Measurements from ENCODE around the gene GLT8D1. TPM values are rescaled to one million over a fixed set of nuclear protein-coding genes. Genes with fewer than 3 reads are reported as not detected.
A peak's percentile ranks its signal among the peaks of the same experiment; 100 is the strongest.

The GLT8D1 gene
- total and polyA plus RNA-seq, 2 donors (not counting 1 experiment from before 2014, with no cell fraction given), result 116 to 160 TPM

DNA sequence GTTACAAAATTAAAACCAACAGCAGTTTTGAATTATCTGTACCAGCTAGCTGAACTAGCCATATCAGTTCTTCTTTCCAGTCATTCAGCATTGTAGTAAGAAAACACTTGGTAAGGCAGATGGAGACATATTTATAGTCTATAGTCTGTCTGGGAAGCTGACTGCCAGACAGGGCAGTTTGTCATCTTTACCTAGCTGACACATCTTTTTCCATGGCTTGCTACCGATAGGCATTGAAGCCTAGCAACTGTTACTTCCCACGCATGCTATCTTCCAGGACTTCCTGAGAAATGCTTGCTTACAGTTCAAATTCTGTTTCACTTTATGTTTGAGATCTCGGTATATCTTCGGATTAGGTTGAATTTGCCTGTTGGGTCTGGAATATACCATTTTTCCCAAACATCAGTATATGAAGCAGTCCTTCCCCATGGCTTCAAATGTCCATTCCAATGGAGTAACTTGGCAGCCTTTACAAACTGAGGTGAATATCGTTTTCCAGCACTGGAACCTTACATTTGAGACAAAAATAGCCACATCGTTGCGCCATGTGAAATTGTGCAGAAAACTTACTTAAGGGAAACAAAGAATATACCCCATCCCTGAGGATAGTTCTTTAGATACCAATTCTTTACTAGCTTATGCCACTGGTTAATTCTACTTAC is 10.9 kb downstream of the GLT8D1 start:
- no peak overlapping the region for H3K9ac ChIP-seq (ENCODE audit: insufficient read depth, low read length)
- H3K27ac ChIP-seq (ENCODE audit: insufficient read depth, low read length), result no peak overlapping the region
- no peak overlapping the region for H2AFZ ChIP-seq (ENCODE audit: low read length)
- peaks cover 24% of the 10 kb centered on the region for H3K36me3 ChIP-seq (ENCODE audit: control insufficient read depth, insufficient read depth, low read length)
- DNase-seq (ENCODE audit: low read depth in 2 of 2), result no peak
- H4K20me1 ChIP-seq (ENCODE audit: control insufficient read depth, extremely low read depth, insufficient read depth, low read length), result no peaks in the 10 kb centered on the region
- no peaks in the 10 kb centered on the region for H3K4me1 ChIP-seq (ENCODE audit: control insufficient read depth, extremely low read depth, insufficient read depth, low read length)
- no peaks in the 10 kb centered on the region for H3K79me2 ChIP-seq (ENCODE audit: control insufficient read depth, insufficient read depth, low read length)
- H3K27me3 ChIP-seq (ENCODE audit: control insufficient read depth, insufficient read depth, low read length), result no peaks in the 10 kb centered on the region
- TF ChIP-seq, protein P1, sequence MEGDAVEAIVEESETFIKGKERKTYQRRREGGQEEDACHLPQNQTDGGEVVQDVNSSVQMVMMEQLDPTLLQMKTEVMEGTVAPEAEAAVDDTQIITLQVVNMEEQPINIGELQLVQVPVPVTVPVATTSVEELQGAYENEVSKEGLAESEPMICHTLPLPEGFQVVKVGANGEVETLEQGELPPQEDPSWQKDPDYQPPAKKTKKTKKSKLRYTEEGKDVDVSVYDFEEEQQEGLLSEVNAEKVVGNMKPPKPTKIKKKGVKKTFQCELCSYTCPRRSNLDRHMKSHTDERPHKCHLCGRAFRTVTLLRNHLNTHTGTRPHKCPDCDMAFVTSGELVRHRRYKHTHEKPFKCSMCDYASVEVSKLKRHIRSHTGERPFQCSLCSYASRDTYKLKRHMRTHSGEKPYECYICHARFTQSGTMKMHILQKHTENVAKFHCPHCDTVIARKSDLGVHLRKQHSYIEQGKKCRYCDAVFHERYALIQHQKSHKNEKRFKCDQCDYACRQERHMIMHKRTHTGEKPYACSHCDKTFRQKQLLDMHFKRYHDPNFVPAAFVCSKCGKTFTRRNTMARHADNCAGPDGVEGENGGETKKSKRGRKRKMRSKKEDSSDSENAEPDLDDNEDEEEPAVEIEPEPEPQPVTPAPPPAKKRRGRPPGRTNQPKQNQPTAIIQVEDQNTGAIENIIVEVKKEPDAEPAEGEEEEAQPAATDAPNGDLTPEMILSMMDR (conservative IDR thresholded peaks at IDR 0.05 in 1 of 2, IDR thresholded peaks at IDR 0.05 in 1 of 2; ENCODE audit: low read depth in 1 of 2, low read length in 2 of 2), result no peak
- TF ChIP-seq EZH2 (IDR thresholded peaks at IDR 0.05; ENCODE audit: low read length, missing control alignments), result no peak
- no peaks in the 10 kb centered on the region for H3K9me3 ChIP-seq (ENCODE audit: control insufficient read depth, insufficient read depth, low read depth, low read length)
- no peak overlapping the region for H3K4me3 ChIP-seq (replicated peaks in 1 of 4; ENCODE audit: control extremely low read depth in 1 of 4, insufficient read depth in 1 of 4, low read depth in 3 of 4, low read length in 4 of 4)
- H3K4me2 ChIP-seq (ENCODE audit: extremely low read depth, insufficient read depth, low read length), result no peak overlapping the region

- Histone ChIP-seq H2AFZ (ENCODE audit: low read length) (no peak overlapping the region), H3K4me1 (ENCODE audit: control insufficient read depth, extremely low read depth, insufficient read depth, low read length) (no peaks in the 10 kb centered on the region), H3K79me2 (ENCODE audit: control insufficient read depth, insufficient read depth, low read length) (peaks cover 7% of the 10 kb centered on the region), H3K9ac (ENCODE audit: insufficient read depth, low read length) (no peak overlapping the region), H3K27ac (ENCODE audit: insufficient read depth, low read length) (no peak overlapping the region), H3K27me3 (ENCODE audit: control insufficient read depth, insufficient read depth, low read length) (no peaks in the 10 kb centered on the region), H3K9me3 (ENCODE audit: control insufficient read depth, insufficient read depth, low read depth, low read length) (no peaks in the 10 kb centered on the region), H3K4me3 (replicated peaks in 1 of 4; ENCODE audit: control extremely low read depth in 1 of 4, insufficient read depth in 1 of 4, low read depth in 3 of 4, low read length in 4 of 4) (no peak overlapping the region), H3K4me2 (ENCODE audit: extremely low read depth, insufficient read depth, low read length) (no peak overlapping the region), H3K36me3 (ENCODE audit: control insufficient read depth, insufficient read depth, low read length) (peaks cover 27% of the 10 kb centered on the region), H4K20me1 (ENCODE audit: control insufficient read depth, extremely low read depth, insufficient read depth, low read length) (no peaks in the 10 kb centered on the region)
- TF ChIP-seq EZH2 (IDR thresholded peaks at IDR 0.05; ENCODE audit: low read length, missing control alignments), result no peak
- TF ChIP-seq, protein P1 (conservative IDR thresholded peaks at IDR 0.05 in 1 of 2, IDR thresholded peaks at IDR 0.05 in 1 of 2; ENCODE audit: low read depth in 1 of 2, low read length in 2 of 2), result no peak
- DNase-seq (ENCODE audit: low read depth in 2 of 2), result peak in 1 of 2 donors; percentile 57
Observed at GRCh38 chr3:52693071-52693470, 12.5 kb downstream of the GLT8D1 start.

DNA sequence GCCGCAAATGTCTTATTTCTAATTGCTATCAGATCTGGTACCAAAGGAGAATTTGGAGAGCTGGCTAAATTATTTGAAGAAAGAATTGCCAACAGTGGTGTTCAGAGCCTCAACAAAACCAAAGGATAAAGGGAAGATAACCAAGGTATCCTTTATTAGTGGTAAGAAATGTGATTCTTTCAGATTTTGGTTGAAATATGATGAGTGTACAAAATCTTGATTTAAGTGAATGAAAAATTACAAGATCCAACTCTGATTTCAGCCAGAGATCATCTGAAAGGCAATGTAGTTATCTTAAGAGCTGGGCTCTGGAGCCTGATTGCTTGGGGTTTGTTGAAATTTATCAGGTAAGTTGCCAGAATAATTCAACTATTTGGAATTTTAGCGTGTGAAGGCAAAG is 15.0 kb downstream of the GLT8D1 start:
- peaks cover 29% of the 10 kb centered on the region for H3K79me2 ChIP-seq (ENCODE audit: control insufficient read depth, insufficient read depth, low read length)

More for the DNA sequence above, 15.0 kb downstream of the GLT8D1 start:
- H3K4me2 ChIP-seq (ENCODE audit: extremely low read depth, insufficient read depth, low read length), result no peak overlapping the region
- H3K36me3 ChIP-seq (ENCODE audit: control insufficient read depth, insufficient read depth, low read length), result peaks cover 20% of the 10 kb centered on the region
- no peak for DNase-seq (ENCODE audit: low read depth in 2 of 2)
- TF ChIP-seq EZH2 (IDR thresholded peaks at IDR 0.05; ENCODE audit: low read length, missing control alignments), result no peak
- TF ChIP-seq, protein P1 (conservative IDR thresholded peaks at IDR 0.05 in 1 of 2, IDR thresholded peaks at IDR 0.05 in 1 of 2; ENCODE audit: low read depth in 1 of 2, low read length in 2 of 2), result no peak
- H3K27me3 ChIP-seq (ENCODE audit: control insufficient read depth, insufficient read depth, low read length), result no peaks in the 10 kb centered on the region
- H3K4me3 ChIP-seq (replicated peaks in 1 of 4; ENCODE audit: control extremely low read depth in 1 of 4, insufficient read depth in 1 of 4, low read depth in 3 of 4, low read length in 4 of 4), result no peak overlapping the region
- peaks cover 5% of the 10 kb centered on the region for H3K4me1 ChIP-seq (ENCODE audit: control insufficient read depth, extremely low read depth, insufficient read depth, low read length)
- H3K9me3 ChIP-seq (ENCODE audit: control insufficient read depth, insufficient read depth, low read depth, low read length), result no peaks in the 10 kb centered on the region
- no peak overlapping the region for H3K27ac ChIP-seq (ENCODE audit: insufficient read depth, low read length)
- no peak overlapping the region for H2AFZ ChIP-seq (ENCODE audit: low read length)
- no peaks in the 10 kb centered on the region for H4K20me1 ChIP-seq (ENCODE audit: control insufficient read depth, extremely low read depth, insufficient read depth, low read length)
- H3K9ac ChIP-seq (ENCODE audit: insufficient read depth, low read length), result no peak overlapping the region

Data from fibroblast of lung (primary cell).